NCI-H2107 treated with DMSO at 0.1 percent for 48 hours (cell line): ENCODE data around the gene CHN1.

ENCODE experiments used
- DNase-seq: peaks from one replicate; lab custom pipeline; 2025; ENCODE audit not compliant: unreplicated experiment; lab: John Stamatoyannopoulos, UW

Gene CHN1

DNA sequence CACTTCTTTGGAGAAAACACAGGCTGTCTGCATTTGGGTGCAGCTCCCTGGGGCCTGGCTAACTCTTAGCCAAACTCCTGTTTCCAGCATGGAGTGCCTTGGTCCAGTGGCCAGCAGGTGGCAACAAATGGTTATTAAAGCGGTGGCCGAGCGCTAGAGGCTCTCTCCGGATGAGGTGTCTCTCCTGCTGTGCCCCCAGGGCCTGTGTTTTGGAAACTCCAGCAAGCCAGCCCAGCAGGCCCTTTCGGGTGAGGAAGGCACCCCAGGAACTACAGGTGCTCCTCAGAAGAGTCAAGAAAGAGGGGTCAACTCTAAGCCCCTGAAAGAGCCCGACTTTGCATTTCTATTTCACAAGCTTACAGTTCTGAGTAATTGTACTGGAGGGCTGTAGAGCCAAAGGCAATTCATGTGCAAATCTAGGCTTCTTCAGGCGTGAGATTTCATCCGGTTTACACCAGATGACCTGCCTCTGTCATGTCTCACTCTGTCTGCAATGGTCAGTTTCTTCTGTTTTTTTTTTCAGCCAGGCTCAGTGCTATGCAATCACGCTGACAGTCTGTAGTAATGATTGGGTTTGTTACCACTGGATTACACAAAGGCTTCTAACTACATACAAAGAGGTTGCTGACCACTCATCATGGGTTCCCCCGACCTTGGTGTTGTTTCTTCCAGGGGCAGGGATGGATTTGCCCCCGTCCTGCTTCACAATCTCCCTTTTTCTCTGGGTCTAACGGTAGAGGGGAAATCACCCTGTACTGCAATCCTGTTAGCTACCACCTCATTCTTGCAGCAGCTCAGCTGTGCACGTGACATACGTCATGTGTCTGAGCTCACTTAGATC is 233.3 kb downstream of the CHN1 start:
- DNase-seq, result peak; percentile 8

DNA sequence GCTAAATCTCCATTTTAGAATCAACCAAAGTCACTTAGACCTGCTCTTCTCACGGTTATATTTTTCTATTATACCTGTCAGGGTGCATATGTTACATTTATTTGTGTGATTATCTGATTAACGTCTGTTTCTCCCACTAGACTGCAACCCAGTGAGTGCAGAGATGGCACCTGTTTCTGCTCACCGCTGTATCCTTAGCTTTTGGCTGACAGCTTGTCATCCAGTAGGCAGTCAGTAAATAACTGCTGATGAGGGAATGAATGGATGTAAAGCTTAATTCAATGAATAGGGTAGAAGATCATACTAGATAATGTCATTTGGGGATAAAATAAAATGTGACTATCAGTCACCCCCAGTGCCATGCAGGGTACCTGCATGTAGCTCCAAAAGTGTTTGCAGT is 234.0 kb downstream of the CHN1 start:
- DNase-seq, result no peak

DNA sequence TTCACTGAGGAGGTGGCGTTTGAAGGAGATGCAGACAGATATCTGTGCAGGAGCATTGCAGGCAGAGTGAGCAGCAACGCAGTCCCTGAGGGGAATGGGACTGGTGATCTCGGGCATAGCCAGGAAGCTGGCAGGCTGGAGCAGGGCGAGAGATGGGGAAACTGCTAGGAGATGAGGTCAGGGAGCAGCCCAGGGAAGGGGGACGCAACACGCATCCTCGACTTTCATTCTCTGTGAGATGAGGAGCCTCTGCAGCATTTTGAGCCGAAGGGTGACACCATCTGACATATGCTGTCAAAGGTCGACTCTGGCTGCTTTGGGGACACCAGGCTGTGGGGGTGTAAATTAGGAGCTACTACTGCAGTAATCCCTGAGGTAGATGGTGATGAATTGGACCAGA is 236.6 kb downstream of the CHN1 start:
- DNase-seq, result no peak

DNA sequence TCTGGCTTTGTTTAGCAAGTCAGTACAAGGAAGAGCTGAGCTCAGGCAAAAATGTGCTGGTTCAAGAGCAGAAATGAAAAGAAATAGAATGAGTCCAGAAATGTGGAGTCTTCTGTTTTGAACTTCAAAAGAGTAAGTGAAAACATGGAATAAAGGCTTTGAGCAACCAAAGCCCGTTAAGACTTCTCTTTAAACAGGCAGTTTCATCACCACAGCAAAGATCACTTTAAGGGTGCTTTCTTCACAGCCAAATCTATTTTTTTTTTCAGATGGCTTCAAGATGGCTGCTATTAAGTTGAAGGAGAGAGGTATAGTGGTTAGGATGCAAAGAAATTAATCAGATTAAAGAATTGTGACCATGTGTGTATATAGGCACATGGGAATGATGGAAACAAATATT is 238.9 kb downstream of the CHN1 start:
- no peak for DNase-seq

DNA sequence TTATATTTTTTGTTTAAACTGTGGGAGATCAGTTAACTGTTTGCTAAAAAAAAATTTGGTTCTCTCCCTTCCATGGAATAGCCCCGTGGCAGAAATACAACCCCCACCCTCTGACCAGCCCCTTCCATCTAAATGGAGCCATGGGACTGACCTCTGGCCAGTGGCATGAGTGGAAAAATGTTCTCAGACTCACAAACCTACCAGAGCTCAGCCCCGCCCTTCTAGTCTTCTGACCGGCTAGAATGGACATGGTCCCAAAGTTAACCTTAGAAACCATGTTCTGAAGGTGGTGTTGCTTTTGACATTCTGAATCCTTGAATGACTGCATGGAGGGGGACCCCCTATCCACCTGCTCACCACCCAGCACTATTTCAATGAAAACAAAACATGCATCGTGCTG is 239.6 kb downstream of the CHN1 start:
- no peak for DNase-seq

DNA sequence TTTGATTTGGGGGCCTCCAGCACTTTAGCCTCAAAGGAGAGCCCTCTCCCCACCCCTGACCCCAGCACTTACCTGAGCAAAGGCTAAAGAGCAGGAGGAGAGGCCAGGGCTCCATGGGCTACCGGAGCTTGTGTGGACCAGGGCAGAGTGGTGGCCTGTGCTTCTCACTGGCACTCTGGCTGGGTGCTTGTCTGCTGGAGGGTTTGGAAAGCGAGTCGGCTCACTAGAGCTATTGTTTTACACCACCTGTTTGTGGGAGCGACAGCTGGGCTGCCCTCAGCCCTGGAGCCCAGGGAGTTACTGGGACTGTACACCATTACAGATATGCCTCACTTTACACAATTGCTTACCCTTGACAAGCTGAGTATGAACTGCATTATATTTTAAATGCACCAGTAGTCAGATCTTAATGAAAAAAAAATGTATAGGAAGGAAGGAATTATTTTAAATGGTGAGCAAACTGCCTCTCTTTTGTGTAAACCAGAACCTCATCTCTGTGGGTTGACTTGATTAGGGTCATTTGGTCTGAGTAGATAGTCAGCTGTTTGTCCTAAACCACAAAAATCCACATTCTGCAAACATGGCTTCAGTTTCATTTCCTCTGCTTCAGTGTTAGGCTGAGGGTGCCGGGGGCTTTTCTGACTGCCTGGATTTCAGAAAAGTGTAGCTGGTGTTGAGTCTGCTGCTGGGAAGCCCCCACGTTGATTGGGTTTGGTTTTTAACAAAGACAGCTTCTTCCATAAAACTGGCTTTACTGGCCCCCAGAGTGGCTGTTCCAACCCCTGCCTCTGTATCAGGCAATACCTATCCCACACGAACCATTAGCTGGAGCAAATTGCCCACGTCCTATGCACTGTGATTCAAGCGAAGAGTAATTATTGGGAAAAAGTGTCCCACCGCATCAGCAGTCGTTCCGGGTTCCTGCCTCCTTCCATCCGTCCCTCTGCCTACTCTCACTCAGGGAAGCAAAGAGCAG is 240.6 kb downstream of the CHN1 start, which contains the start of gene CHRNA1:
TSS of gene CHRNA1 (minus strand) at position 193 of the 976 bp plus-strand sequence. CDS start at position 115, 78 bp downstream.
- peak; percentile 88 for DNase-seq

DNA sequence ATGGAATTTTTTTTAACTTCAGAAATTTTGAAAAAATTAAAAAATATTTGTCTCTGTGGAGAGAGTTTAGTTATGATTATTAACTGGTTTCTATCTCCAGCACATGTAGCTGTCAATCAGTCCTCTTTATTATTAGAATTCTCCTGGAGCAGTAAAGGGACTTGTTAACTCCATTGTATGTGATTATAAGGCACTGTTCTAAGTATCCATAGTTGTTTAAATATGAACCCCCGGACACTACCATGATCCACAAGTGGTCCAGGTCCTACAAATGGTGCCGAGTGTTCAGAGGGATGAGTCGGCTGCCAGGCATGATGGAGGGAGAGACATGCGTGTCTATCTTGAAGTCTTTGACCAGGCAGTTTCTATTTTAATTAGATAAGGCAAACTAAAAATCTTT is 241.4 kb downstream of the CHN1 start:
- no peak for DNase-seq

DNA sequence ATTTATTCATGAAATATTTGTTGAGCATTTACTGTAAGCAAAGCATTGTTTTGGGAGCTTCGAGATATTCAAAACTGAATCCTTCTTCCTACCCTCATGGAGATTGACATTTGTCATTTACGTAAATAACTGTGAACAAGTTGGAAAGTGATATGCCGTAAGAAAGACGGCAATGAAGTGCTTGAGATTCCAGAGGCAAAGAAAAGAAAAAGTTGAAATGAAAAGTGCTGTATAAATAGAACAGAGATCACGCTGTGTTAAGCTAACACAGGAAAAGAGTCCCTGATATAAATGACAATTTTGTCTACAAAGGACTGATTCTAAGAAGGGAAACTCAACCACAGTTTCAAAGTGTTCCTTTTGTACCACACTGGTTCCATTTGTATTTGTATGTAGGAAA is 242.7 kb downstream of the CHN1 start:
- DNase-seq, result no peak

DNA sequence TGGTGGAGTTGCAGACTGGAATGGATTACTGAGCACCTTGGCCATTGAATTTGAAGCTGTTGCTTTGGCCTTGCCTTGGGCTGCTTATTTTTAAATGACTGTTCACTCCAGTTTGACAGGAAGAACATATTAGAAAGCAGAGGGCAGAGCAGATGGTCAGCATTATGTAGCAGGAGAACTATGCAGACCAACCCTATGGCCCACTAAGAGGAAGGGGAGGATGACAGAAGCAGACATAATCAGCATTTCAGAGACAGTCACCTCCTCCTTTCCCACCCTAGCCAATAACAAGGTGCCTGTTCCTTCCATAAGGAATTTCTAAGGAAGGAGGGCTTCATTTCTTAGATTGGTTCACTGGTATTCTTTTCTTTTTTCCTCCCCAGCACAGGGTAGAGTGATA is 243.3 kb downstream of the CHN1 start:
- no peak for DNase-seq

DNA sequence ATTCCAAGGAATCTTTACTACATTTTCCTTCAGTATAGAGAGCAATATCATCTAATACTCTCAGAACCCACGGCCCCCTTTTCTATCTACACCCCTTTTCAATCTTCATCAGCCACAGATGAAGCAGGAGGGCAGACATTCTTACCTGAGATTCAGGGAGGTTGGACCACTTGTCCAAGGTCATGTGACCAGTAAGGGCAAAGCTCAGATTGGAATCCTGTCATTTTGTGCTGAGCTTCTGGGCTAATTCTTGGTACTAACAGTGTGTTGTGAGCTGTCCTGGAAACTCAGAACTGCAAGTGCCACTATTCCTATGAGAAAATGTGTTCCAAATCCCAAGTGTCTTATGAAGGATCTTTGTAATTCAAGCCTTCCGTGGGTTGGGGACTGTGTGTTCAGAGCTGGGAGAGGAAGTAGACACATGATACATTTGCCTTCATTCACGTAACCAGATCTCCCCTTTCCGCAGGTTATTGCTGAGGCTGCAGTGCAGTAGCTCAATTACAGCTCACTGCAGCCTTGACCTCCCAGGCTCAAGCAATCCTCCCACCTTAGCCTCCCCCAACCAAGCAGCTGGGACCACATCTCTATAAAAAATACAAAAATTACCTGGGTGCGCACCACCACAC is 244.2 kb downstream of the CHN1 start:
- DNase-seq, result peak; percentile 60

DNA sequence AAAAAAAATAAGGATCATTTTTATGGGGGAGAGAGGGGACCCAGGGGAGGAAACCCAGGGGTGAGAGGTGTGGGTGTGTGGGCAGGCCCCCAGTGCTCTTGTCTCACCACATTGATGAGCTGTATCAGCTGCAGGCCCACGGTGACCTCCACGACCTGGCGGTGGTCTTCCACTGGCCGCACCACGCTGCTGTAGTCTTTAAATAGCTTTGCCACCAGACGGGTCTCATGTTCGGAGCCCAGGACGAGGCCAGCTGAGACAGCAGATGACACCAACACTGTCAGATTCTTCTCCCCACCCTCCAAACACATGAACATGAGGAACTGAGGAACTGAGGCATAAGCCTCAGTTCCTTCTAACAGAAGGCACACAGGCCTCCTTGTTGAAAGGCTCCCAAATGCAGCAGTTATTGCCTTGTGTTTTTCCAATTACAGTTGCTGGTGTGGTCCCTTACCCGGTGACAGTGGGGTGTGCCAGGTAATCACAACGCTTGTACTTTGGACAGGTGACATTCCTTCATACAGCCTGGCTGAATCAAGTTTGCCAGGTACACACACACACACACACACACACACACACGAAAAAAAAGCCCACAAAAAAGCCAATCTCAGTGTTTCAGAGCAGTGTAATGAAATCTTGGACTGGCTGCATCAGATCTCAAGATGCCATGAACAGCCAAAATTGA is 245.7 kb downstream of the CHN1 start:
- DNase-seq, result no peak

DNA sequence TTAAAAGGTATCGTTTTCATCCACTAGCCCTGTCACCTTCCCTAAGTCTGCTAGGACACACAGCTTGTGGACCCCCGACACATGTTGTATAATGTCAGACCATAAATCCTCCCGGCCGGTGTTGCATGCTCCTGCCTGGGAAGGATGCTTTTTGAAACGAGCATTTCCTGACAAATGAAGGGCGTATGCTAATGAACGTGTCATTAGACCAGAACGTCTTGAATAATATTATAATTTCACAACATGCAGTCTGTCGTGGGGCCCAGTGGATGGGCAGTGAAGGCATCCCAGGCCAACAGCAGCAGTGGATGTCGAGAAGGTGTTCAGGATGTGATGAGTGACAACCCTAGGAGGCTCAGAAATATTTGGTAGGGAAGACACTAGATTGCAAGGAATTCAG is 248.4 kb downstream of the CHN1 start:
- no peak for DNase-seq

DNA sequence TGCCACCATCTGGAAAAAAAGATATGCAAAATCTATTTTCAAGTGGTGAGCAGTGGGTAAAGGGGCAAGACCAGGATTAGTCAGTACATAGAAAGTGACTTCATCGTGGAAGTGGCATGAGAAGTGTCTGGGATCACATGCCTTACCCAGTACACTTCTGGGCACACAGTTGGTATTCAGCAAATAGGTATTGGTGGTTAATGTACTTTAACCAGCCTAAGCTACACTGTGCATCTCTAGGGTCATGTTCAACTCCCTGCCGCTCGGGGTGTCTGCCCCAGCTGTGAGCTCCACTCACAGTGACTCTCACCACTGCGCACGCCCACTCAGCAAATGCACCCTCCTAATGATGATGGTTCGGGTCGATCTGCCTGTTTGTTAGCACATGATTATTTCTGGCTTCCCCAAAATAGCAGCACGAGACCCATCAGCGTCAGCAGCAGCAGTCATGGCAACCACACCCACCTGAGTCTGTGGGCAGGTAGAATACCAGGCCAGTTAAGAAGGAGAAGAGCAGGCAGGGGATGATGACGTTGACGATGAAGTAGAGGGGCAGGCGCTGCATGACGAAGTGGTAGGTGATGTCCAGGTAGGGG is 252.0 kb downstream of the CHN1 start:
- DNase-seq, result no peak

DNA sequence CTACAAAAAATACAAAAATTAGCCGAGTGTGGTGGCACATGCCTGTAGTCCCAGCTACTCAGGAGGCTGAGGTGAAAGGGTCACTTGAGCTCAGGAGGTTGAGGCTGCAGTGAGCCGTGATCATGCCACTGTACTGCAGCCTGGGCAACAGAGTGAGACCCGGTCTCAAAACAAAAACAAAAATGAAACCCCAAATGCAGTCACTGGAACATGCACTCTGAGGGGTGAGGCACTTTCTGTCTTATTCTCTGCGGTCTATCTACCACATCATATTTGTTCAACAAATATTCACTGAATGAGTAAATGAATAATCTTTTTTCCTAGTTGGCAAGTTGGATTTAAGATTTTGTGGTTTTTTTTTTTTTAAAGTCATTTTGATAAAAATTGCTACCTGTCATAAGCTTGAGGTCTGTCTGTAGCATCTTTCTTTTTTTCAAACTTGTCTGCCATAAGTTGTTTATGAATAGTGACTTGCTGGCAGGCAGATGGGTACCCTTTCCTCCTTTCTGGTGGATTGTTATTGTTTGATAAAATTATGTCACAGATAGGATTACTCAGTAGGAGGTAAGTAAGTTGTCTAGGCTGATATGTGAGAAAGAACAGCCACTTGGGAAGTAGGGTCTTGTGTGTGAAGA is 252.7 kb downstream of the CHN1 start:
- no peak for DNase-seq

DNA sequence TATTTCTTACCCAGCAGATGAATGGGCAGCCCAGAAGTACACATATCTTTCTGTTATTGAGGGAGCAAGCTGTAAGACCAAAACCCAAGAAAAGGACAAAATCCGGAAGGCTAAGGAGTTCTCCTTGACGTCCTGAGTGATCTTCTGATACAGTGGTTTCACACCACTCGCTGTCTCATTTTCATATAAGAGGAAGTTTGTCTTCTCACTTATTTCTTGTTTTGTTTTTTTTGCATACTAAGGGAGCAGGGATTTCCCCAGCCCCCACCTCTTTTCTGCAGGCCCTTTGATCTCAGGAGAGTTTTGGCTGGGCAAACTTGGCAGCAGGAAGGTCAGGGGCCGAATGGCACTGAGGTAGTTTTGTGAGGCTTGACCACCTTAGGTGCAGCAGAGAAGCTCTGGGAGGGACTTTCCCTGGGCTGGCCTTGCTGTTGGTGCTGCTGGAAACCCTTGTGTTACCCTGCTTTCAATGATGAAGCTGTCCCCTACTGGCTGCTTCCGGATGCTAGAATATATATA is 254.2 kb downstream of the CHN1 start:
- no peak for DNase-seq

DNA sequence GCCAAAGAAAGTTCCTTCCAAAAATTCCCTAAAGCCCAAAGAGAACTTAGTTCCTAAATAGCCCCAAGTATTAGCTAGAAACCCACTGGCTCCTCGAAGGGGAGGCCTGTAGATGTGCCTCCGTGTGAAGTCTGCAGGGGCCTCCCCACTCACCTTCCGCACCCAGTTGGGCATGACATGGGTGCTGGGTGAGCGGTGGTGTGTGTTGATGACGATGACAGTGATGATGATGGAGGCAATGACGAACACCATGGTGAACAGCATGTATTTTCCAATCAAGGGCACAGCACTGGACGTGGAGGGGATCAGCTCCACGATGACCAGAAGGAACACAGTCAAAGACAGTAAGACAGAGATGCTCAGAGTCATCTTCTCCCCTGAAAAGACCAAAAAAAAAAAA is 255.4 kb downstream of the CHN1 start:
- DNase-seq, result no peak

DNA sequence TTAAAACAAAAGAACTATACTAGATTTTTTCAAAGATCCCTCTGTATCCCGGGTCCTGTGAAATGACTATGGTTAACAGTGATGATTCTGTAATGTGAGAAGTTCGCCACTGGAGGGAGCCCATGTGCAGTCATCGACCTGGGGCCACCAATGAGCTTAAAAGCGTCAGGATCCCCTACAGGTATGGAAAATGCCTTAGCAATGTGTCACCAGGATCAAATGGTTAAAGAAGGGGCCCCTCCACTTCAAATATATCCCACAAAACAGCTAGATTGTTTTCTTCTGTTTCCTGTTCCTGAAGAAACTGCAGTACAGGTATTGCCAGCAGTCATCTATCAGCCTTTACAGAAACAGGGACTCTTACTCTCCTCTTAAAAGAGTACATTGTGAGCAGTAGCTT is 256.2 kb downstream of the CHN1 start:
- peak; percentile 39 for DNase-seq
